Measurements from ENCODE around the gene SPOCK3.
A peak's percentile ranks its signal among the peaks of the same experiment; 100 is the strongest.
"Not testable (repeated sequence)": the region's sequence is repeated elsewhere in the genome, so short reads cannot be mapped to it uniquely, and the experiment has no call there.

Gene SPOCK3

DNA sequence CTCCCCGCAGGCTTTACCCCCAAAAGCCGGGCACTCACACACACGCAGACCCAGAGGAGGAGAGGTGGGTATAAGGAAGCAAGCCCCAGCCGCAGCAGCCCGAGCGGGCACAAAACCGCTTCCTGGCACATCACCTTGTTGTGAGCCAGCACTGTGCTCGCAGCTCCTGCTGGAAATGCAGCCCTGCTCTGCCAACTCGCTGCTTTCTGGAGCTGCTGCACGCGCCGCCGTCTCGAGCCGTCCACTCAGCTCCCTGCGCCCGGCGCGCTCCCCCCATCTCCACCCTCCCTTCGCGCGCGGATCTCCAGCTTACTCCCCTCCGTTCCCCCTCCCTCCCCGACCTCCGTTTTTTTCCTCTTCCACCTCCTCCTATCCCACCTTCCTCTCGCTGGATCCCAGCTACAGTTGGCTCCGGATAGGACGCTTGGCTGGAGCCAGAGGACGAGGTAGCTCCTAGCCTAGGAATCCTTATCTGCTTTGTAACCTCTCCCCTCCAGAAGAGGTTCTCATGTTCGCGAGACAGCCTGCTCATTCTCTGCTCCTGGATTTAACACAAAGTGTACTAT is at the start of gene SPOCK3:
Gene SPOCK3 (minus strand): TSS at position 179 of the 566 bp plus-strand sequence.
- peak in 2 of 3 experiments; percentile 89 to 91 for DNase-seq

DNA sequence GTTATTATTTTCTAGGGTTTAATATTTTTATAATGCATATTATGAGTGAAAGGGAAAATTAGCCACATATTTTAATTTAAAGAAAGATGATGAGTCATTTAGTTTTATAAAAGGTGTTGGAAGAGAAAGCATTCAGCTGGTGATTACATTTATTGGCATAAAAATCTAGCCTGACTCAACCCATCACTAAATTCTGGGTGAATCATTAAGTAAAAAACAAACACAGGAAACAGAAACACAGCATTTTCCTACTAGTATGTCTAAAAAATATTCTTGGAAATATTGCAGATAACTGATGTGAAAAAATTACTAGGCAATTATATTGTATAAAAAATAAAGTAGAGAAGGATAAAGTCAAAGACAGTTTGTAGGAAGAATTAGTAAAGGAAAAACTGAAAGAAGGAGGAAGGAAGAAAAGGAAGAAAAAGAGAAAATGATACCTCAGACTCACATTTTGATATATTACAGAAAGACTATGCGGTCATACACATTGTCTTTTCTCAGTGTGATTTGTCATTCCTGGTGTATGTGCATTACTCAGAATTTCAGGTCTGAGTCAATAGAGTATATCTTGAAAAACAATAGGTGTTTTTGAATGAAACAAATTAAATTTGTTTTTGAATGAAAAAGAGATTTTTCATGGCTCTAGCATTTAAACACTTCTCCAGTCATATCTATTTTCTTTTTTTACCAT is 48.0 kb upstream of the SPOCK3 start:
- no peak for DNase-seq

DNA sequence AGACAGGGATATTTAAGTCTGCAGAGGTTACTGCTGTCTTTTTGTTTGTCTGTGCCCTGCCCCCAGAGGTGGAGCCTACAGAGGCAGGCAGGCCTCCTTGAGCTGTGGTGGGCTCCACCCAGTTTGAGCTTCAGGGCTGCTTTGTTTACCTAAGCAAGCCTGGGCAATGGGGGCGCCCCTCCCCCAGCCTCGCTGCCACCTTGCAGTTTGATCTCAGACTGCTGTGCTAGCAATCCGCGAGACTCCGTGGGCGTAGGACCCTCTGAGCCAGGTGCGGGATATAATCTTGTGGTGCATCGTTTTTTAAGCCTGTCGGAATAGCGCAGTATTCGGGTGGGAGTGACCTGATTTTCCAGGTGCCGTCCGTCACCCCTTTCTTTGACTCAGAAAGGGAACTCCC is 47.3 kb upstream of the SPOCK3 start:
- DNase-seq: not testable (repeated sequence)

DNA sequence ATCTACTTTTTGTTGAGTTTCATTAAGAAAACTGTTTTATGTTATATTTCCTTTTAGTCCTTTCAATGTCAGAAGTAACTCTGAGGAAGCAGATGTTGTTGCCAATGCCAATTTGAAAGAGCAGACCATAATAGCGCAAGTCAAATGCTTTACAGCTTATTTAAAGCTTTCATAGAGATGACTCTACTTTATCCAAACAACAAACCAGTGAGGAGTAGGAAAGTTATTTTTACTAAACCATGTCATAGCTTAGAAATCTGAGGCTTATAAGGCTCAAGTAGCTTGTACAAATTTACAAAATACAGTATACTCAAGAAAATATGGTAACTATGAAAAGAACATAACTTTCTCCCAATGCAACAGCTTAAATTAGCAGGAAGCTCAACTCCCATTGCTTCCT is 40.1 kb upstream of the SPOCK3 start:
- no peak for DNase-seq

DNA sequence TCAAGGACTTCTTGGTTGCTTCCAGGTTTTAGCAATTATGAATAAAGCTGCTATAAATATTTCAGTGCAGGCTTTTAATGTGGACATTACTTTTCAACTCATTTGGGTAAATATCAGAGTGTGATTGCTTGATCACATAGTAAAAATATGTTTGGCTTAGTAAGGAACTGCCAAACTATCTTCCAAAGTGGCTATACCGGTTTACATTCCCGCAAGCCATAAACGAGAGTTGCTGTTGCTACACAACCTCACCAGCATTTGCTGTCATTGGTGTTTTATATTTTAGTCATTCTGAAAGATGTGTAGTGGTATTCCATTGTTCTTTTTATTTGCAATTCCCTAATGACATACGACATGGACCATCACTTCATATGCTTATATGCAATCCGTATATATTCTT is 30.9 kb upstream of the SPOCK3 start:
- DNase-seq: no peak

DNA sequence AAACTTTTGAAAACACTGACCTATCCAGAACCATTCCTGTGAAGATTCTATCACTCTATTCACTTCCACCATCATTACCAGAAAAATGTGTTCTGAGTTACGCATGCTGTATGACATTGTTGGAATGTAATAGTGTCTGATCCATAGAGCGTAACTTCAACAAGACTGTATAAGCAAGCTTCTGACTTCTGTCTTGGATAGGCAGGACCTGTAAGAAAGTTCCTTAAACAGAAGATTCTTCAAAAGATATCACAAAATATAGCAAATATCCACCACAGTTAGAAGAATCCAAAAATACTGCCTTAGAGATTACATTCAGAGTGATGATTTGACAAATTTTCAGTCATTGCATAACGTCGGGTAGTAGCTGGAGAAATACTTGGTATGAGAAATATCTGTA is 14.0 kb upstream of the SPOCK3 start:
- DNase-seq: no peak

DNA sequence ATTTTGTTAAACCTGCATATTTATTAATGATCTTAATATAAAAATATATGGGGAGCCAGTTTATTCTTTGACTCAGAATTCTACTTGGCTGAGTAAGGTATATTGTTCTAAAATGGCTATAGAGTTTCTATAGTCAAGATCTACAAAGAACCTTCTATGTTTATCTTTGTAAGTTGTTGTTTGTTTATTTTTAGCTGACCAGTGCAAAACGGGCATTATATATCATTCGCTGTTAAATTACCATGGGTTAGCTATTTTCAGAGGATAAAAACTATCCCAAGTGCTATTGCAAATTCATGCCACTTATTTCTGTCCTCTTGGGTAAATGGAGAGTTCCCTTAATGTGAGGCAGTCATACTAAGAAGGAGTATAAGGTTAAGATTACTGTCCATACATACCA is 5.3 kb upstream of the SPOCK3 start:
- no peak for DNase-seq

DNA sequence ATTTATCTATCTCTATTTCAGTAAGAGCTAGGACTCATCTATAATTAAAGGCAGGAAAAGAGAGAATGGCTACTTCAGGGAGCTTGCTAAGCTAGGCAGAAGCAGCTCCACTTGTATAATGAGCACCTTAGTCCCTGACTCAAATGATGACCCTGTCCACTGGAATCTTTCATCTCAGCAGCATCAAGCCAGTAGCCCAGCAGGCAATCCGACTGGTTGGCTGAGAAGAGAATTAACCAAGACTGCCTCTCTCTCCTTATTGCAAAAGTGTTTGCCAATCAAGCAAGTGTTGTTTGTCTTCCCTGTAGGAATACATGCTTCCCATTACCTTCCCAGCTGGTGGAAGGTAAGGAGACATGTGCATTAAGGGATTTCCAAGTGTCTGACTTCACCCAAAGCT is 3.9 kb upstream of the SPOCK3 start:
- peak in 2 of 3 experiments; percentile 18 to 54 for DNase-seq

DNA sequence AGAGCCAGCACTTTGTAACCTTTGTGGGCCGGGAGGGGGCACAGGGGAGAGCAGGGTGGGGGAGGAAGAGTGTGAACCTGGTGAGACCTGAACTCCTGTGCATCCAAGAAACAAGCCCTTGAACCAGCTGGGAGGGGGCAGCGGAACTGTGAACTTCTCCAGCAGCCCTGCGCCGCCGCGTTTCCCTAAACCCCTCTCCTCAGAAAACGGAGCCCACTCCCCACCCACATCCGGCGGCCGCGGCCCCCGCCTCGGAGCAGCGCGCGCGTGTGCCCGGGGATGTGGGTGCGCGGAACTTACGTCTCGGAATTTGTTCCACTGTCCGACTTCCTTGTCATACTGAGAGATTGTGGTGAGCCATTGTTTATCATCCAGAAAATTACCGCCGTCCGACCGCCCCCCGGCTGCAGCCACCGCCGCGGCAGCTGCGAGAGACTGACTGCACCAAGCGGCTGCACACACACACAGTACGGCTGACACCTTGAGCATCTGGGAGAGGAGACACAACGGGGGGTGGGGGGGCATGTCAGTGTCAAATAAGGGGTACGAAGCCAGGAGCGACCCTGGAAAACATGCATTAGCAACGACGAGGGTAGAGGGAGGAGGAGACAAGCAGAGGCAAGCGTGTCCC is 494 bp downstream of the SPOCK3 start:
- peak in 2 of 3 experiments; percentile 79 to 89 for DNase-seq

DNA sequence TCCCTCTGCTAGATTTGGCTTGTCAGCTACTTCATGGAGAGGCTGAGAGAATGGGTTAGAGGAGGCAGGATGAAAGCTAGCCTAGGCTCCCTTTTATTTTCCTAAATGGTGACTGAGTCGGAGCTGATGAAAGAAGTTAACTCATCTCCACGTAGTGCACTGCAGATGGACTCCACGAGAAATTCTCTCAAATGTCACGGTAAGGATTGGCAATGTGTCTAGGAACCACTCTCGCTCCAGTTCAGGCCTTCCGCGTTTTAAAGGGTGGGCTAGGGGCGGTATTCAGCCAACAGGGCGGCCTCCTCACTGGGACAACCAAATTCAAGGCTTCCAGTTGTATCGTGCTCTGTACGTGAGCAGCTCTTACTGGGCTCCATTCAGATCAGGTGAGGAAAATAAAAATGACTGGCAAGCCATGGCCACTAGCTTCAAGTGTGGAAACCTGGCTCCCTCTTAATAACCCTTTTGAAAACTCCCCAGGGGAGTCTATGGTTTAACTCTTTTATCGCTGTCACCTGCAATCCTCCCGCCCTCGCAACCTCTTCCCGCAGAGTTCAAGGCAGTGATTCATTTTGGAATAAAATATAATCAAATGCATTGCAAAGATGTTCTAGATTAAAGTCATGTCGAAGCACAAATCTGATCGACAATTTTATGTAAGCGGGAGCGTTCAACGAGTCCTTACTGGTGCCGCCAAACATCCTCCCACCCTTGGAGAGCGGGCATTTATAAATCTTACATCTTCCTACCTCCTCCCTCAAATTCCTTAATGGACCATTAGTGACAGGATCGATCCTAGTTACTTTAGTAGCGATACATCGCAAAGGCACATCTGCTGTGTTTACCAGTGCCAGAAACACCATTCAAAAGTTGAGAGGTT is 1.2 kb downstream of the SPOCK3 start:
- peak in 2 of 3 experiments; percentile 79 to 91 for DNase-seq

DNA sequence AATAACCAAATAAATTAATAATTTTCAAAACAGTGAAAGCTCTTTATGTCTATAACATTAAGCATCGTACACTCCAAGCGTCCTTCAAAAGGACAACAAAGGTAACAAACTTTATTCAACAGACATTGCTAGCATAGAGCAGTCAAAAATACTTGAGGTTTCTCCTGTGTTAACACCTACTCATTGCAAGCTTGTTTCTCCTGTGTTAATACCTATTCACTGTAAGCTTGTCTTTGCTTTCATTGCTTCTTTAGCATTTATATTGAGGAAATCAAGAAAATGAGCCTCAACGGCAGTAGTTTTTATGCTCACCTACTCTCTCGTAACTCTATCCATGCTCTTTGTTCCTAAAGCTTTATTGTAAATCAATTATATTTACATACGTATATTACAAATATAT is 3.5 kb downstream of the SPOCK3 start:
- DNase-seq: peak in 1 of 3 experiments; percentile 49

DNA sequence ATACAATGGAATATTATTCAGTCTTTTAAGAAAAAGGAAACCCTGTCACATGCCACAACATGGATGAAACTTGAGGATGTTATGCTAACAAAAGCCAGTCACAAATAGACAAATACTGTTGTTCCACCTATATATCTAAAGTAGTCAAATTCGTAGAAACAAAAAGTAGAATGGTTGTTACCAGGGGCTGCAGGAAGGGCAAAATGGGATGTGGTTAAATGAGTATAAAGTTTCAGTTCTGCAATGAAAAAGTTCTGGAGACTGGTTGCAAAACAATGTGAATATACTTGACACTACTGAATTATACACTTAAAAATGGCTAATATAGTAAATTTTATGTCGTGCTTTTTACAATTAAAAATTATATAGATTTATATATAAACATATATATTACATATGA is 12.2 kb downstream of the SPOCK3 start:
- DNase-seq: no peak

DNA sequence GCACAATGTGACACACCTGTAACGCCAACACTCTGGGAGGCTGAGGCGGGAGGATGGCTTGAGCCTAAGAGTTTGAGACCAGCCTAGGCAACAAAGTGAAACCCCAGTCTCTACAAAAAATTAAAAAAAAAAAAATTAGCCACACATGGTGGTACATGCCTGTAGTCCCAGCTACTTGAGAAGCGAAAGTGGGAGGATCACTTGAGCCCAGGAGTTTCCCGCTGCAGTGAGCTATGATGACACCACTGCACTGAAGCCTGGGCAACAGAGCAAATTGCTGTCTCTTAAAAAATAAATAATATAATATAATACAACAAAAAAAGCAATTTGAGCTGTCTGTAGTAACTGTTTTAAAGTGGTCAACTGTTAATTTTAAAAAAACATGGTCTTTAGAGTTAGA is 13.2 kb downstream of the SPOCK3 start:
- DNase-seq: no peak

DNA sequence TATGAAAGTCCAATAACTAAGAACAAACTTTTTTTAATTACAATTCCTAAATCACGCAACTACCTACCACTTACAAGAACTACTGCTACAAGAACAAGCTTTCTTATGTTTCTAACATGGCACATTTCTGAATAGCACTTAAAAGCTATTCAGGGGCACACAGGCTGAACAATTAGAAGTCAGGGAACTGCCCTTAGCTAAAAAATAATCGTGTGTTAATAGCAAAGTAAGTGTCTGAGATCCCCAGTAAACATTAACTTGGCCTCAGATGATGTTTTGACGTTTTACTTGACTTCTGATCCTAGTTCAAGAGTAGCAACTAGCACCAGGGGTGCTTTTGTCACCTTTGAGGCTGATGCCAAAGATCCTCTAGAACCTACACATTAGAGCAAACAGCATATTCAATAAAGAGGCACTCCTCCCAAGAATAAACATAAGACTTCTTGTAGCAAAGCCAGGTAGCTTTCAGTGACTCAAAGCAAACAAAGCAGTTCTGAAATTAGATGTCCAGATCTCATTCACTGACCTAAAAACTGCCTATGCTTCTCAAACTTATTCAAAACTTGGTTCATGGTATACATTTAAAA is 16.2 kb downstream of the SPOCK3 start:
- DNase-seq: peak in 2 of 3 experiments; percentile 55 to 90

DNA sequence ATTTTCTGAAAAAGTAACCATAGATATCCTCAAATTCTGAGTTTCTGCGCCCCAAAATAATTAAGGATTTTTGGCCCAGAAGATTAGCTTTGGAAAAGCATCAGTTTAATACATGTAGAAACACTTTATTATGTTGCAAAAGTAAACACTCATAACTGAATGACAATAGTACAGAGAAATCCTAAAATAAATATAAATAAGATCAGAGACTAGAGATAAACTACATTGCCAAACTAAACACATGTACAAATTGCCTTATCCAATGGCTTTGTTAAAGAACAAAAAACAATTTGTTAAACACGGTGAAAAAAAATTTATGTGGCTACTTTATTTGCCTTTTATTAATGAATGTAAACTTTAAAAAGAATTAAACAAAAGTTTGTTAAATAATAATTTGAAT is 17.5 kb downstream of the SPOCK3 start:
- no peak for DNase-seq

DNA sequence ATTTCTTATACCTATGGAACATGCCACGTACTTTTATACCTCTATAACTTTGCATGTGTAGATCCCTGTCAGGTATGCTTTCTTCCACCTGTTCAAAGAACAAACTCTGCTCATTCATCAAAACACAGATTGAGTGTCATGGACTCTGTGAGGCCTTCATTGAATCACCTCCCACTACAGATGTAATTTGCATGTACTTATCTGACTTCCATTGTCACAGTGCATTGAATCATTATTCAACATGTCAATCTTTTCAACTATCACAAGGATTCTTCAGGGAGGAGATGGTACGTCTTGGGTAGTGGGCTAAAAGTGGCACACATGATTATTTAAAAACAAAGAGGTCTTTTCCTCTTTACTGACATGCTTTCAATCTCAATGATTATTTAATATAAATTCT is 24.1 kb downstream of the SPOCK3 start:
- peak in 1 of 3 experiments; percentile 40 for DNase-seq

DNA sequence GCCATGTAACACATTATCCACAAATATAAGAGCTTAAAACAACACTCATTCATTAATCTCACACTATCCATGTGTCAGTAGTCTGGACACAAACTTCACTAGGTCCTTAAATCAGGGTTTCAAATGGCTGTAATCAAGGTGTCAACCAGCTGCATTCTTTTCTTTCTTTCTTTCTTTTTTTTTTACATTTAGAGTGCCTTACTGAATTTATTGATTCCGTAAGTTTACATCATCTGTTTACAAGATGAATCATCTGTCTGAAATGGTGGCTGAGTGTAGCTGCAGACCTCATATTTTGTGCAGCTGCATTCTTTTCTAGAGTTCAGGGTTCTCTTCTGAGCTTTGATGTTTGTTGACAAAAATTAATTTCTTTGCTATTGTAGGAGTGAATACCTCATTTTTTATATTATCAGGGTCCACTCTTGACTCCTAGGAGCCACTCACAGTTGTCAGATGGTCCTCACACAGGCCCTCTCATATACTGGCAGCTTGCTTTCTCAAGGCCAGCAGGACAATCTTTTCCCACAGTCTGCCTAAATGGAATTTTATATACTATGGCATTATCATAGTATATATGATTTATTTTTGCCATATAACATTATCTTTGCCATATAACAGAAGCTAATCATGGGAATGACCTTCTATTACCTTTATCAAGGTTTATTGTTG is 37.8 kb downstream of the SPOCK3 start:
- DNase-seq: peak in 1 of 3 experiments; percentile 29

DNA sequence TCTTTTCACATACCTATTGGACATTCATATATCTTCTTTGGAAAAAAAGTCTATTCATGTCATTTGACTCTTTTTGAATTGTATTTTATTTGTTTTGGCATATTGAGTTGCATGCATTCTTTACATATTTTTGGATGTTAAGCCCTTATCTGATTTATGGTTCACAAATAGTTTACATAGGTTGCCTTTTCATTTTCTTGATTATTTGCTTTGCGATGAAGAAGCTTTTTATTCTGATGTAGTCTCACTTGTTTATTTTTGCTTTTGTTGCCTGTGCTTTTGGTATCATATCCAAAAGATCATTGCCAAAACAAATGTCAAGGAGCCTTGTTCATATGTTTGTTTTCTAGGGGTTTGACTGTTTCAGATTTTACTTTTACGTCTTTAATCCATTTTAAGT is 43.9 kb downstream of the SPOCK3 start:
- no peak for DNase-seq

DNA sequence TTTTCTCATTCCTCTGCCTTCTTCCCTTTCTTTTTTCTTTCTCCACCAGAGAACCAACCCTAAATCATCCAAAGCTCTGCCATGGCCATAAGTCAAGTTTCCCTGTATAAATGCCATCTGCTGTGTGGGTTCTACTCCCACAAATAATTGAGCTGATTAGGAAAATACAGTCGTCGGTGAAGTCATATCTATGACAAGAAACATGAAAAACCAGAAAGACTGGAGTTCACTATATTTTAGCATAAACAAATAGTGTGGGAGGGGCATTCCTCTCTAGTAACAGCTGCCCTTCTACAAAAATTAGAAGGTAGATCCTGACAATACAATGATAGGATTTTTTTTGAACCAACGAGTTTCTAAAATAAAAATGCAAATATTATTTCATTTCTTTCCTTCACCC is 48.8 kb downstream of the SPOCK3 start:
- DNase-seq: no peak

DNA sequence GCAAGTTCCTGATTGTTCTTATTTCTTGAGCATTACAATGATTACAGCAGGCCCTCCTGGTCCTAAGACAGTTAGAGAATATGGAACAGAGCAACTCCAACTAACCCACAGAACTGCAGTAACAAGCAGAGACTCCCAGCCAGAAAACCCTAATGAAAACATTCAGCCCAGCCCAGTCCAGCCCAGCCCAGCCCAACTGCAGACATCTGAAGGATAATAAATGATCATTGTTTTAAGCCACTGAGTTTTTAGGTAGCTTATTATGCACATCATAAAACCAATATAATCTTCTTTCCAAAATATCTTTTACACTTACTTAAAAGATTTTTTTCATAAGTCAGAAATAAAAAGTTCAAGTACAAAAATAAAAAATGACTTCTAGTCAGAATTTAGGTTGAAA is 51.3 kb downstream of the SPOCK3 start:
- DNase-seq: no peak

DNA sequence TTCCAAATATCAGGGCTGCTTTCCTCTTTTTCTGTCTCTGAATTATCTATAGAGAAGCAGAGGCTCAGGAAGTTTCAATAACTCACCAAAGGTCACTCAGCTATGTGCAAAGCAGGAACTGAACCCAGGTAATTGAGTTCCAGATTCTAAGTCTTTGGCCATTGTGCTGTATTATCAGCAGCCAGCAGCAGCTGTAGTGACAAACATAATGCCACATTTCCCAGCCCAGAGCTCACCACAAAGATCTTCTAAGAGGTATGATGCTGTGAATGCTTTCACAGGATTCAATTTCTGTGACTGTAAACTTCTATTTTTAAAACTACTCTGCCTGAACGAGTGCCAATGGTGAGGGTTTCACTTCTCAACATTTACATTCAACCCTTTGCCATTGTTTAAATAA is 56.4 kb downstream of the SPOCK3 start:
- DNase-seq: peak in 1 of 3 experiments; percentile 31

DNA sequence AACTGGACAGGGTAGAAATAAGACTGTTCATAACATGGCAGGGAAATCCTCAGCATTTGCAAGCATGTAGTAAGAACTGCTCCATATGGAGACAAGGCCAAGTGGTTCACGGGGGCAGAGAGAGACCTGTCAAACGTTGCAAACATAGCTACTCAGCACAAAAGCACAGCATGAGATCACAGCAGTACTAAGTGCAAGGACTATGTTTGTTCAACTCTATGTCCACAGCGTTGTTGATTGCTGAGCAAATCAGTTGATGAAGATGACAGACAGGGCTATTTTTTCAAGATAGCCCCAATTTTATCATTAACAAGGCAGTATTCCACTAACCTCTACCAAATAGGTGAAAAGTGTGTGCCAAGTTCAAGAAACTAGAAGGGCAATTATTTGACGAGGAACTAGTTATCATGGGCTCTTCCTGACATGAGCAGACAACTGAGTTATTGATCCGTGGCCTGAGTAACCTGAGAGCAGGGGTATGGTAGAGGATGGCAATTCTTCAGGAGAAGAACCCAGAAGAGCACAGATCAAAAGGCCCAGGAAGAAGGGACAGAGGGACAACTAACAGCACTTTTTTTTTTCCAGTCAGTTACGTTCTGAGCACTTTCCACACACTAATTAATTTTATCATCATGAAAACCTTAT is 57.4 kb downstream of the SPOCK3 start:
- peak in 2 of 3 experiments; percentile 90 to 98 for DNase-seq
